ENCODE results near the gene TTC32.
"Not testable (repeated sequence)": the region's sequence is repeated elsewhere in the genome, so short reads cannot be mapped to it uniquely, and the experiment has no call there.

TTC32 gene

GRCh38 chr2:19898592-19899329, 3.0 kb downstream of the TTC32 start:
- DNase-seq, result no peak

DNA sequence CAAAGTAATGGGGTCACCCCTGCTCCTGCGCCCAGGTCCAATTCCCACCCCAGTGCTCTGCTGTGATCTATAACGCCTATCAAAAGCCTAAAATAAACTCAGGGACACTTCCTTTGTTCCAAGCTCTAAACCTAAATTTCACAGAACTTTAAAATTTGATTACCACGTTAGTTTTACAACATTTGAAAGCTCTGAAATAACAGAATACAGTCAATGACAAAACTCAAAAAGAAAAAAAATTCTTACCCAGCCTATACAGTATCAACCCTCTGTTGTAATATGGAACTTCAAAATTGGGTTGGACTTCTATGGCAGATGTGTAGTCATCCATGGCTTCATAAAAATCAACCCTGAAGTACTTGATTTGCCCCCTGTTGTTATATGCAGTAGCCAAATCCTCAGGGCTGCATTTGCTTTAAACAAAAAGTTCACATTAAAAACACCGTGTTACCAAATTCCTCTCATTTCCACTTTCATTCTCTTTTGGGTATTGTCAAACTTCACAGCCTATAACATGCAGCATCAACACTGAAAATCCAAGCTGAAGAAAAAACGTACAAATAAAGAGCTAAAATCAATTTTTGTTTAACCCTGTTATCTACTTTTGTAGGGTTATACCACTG, 4.0 kb downstream of the TTC32 start:
- DNase-seq, result no peak

DNA sequence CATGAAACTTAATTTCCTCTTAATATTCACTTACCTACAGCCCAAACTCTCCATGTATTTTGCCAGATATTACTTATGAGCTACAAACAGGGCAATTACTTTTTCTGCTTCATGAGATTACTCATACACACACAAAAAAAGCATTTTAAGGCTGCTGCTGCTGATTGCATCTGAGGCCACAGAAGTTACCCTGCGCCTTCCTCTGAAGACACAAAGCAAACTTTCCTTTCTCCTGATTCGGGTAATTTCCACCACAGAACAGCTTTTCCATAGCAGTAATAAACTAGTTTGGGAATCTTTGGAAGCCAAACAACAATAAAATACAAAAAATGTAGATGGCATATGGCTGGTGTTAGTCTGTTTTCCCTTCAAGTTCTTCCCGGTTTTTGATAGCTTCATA, 6.2 kb downstream of the TTC32 start:
- no peak for DNase-seq

DNA sequence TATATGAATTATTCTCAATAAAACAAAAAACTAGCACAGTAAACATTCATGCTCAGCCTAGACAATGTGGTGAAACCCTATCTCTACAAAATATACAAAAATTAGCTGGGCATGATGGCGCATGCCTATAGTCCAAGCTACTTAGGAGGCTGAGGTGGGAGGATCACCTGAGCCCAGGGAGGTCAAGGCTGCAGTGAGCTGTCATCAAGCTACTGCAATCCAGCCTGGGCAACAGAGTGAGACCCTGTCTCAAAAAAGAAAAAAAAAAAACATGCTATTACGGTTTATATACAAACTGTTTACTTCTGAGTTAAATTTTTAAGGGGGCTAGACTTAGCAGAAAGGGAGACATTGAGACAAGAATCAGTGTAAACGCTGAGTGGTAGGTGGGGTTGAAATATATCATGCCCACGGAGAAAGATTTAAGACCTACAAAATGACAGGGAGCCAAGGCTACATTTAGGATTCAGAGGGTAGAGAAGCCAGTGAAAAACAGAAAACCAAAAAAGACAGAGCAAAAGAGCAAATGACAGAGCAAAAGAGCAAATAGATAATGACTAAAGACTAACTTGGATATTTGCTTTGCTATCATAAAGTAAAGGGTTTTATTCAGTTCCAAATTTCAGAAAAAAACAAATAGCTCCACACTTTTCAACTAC, 7.5 kb downstream of the TTC32 start:
- DNase-seq, result no peak

GRCh38 chr2:19893520-19894133, 8.2 kb downstream of the TTC32 start:
- no peak for DNase-seq

DNA sequence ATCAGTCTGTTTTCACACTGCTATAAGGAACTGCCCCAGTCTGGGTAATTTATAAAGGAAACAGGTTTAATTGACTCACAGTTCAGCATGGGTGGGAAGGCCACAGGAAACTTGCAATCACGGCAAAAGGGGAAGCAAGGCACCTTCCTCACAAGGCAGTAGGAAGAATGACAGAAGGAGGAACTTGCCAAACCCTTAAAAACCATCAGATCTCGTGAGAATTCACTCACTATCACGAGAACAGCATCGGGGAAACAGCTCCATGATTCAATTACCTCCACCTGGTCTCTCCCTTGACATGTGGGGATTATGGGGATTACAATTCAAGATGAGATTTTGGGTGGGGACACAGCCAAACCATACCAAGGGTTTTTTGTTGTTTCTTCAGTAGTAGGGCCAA, 9.8 kb downstream of the TTC32 start:
- DNase-seq, result not testable (repeated sequence)

DNA sequence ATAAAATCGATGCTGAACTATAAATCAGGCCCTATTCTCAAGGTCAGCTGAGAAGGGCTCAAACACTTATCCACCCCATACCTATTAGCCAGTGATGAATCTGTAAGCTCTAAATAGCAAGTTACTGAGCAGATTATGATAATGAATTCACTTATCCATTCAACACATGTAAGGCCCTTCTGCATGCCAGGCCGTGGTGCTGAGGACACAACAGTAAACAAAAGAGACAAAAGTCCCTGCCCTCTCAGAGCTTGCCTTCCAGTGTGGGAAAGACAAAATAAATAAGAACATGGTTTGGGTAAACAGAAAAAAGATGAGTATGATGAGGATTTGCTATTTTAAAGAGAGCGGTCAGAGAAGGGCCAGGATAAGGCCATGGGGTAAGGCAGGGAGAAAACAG, 11.7 kb downstream of the TTC32 start:
- no peak for DNase-seq

DNA sequence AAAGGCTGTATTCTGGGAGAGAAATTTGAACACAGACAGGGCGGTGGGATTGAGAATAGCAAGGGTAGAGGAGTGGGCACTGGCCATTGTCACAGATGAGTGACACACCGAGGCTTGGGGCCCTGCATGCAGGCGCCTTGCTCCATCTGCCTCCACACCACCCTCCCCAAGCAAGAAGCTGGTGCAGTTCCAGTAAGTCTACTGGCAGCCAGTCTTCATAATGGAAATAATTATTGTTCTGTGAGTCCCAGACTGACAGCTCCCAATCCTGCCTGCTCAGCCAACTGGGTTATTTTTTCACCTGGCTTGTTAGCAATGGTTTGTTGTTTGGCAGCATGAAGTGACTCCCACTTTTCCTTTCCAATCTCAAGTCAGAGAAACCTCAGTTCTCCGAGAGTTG, 13.0 kb downstream of the TTC32 start:
- no peak for DNase-seq

DNA sequence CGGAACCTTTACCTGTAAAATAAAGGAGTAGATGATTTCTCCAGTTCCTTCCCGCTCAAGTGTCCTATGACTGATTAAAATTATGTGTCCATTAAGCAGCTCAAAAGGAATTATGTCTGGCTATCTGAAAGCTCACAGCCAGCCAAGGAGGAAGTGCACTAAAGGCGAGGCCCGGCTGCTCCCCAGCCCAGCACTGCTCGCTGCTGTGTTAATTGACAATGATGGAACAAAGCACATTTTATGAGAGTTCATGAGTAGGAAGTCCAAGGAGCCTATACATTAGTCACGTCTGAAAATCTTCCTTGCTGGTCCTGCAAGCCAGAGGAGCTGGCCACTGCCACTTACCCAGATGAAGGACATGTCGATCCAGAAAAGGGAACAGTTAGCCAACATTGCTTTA, 14.3 kb downstream of the TTC32 start:
- DNase-seq, result no peak

- no peak for DNase-seq
Measured at GRCh38 chr2:19886261-19886660, 15.5 kb downstream of the TTC32 start.

DNA sequence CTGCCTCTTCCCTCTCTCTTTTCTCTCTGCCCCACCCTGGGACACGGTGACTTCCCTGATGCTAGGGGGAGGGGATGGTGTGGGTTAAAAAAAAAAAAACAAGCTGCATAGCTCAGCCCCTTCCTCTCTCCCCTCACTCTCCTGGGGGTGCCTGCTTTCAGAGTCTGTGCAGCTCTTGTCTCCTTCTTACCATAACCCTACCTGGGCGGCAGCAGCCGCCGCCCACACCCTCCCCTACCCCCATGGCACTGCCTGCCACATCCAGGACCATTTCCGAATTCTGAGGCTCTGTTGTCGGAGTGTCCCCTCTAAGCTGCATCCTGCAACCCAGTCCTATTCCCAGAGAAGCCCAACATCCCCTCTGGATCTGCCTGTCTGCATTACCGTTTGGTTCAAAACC, 16.0 kb downstream of the TTC32 start:
- DNase-seq, result no peak

- no peak for DNase-seq
Measured at GRCh38 chr2:19883971-19884720, 17.6 kb downstream of the TTC32 start.

DNA sequence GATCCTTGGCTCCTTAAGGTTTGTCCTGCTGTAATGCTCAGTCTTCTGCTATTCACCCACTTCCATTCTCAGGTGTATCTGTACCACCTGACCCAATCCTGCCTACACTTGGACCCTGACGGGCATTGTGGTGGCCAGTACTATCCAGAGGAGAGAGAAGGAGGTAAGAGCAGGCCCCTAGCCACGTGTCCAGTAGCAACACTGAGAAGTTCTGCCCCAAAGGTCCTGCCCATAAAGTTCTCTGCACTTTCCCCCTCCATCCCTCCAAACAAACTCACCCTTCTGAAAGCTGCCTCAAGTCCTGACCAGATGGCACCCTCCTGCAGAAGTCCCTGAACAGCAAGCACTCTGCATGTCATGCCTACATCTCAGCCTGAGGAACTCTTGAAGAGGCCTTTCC, 18.3 kb downstream of the TTC32 start:
- DNase-seq, result no peak

- no peak for DNase-seq
Measured at GRCh38 chr2:19882286-19882685, 19.5 kb downstream of the TTC32 start.

DNA sequence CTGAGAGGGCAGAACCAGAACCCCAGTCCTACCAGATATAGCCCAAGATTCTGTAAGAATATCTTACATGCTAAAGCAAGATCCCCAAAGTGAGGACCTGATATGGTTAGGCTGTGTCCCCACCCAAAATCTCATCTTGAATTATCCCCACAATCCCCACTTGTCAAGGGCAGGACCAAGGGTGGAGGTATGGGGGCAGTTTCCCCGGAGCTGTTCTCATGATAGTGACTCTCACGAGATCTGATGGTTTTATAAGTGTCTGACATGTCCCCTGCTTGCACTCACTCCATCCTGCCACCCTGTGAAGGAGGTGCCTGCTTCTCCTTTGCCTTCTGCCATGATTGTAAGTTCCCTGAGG, 19.9 kb downstream of the TTC32 start:
- no peak for DNase-seq

DNA sequence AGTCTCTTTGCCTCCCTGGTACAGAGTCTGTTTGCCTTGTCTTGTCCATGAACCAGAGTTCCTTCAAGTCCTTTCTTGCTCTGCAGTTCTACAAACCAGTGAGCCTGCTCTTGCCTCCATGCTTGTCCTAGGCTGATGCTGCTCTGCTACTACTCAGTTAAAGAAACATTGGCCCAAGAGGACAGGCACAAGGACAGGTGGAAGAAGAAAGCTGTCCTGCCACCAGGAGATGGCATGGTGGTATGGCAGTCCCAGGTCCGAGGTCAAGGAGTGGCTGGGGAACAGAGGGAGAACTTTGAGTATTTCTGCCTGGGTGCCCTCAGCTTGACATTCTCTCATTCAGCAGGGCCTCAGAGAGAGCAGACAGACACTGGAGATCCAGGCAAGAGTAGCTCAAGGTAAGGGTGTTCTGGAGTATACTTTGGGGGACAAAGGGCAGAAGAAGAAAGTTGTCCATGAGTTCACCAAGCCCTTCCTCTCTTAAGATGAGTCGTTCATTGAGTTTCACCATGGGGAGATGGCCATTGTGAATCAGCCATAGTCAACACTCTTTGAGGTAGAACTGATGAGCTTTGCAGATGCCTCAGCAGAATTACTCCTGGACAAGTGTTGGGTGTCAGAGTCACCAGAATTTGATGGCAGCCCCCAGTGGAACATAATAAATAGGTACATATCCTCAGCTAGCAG, 20.4 kb downstream of the TTC32 start:
- DNase-seq, result no peak

- DNase-seq, result not testable (repeated sequence)
Measured at GRCh38 chr2:19880191-19880590, 21.6 kb downstream of the TTC32 start.

- DNase-seq, result no peak
Measured at GRCh38 chr2:19879120-19879519, 22.7 kb downstream of the TTC32 start.

GRCh38 chr2:19878268-19879046, 23.3 kb downstream of the TTC32 start:
- no peak for DNase-seq

- DNase-seq, result no peak
Measured at GRCh38 chr2:19876751-19877150, 25.0 kb downstream of the TTC32 start.

- DNase-seq, result no peak
Measured at GRCh38 chr2:19875280-19875679, 26.5 kb downstream of the TTC32 start.

GRCh38 chr2:19874726-19875125, 27.1 kb downstream of the TTC32 start:
- no peak for DNase-seq
